CMK (cell line): Measurements from ENCODE around the gene PRKD1.

Experiments
- DNase-seq: peaks from one replicate; pipeline ENCODE4 v3.0.0-alpha.2; 2010; ENCODE audit warnings: low read depth

The PRKD1 gene

DNA sequence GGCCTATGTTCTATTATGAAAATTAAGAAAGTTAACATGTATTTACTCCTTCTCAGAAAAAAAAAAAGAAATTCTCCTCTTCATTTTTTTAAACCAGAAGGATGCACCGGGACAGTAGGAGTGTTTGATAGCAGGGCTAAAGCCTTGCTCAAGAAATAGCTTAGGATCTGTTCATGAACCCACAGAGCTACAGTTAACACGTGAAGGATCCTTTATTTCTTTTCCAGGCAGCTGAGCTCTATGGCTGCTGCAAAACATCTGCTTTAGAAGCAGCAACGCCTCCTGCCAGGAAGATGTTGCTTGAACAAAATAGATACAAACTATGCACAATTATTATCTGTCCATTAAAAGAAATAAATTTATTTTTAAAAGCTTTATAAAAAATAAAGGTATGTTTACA lies 254.8 kb downstream of the PRKD1 start:
- no peak for DNase-seq

DNA sequence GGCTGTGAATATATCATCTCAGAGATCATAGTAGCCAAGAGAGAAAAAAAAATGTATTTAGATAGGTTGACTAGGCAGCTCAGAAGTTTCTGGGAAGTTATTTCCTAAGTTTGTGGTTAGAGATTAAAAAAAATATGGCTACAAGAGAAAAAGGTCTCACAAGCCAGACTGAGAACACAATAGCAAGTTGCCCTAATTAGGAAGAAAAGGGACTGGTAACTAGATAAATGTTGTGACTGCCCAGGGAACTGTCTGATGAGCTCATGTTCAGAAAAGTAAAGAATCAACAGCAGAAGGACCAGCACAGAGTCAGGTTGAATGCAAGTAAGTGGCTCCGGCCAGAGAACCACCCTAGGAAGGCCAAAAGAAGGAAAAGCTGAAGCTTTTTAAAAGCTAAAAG lies 256.6 kb downstream of the PRKD1 start:
- DNase-seq = no peak

DNA sequence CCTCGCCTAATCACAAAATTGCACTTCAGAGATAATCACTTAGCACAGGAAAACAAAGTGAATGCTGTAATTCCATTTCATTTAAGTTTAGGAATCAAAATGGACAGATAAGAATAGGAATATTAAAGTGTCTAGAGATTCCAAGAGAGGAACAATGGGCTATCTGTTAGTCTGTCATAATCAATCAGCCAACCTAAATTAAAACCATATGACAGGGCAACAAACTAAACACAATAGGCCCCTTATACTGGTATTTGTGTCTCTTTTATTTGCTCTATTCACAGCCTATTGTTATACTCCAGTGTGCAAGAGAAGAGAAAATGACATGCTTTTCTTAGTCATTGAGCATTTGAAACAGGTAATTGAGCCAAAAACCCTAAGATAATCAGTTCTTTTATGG lies 259.4 kb downstream of the PRKD1 start:
- no peak for DNase-seq

DNA sequence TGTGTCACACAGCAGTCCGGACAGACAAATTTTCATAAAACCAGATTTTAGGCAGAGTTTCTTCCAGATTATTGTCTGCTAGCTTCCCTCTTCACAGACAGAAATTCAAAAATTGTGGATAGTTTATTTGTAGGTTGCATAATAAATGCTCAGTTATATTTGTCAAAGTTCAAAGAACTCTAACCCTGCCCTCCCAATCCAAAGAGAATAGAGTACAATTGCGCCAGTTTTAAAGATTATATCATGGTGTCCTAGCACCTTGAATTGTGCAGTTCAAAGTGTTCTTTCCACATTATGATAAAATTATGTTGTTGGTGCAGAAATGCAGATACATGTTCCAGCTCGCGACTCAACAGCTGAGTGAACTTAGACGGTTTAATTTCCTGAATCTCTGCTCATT lies 263.1 kb downstream of the PRKD1 start:
- DNase-seq = no peak

DNA sequence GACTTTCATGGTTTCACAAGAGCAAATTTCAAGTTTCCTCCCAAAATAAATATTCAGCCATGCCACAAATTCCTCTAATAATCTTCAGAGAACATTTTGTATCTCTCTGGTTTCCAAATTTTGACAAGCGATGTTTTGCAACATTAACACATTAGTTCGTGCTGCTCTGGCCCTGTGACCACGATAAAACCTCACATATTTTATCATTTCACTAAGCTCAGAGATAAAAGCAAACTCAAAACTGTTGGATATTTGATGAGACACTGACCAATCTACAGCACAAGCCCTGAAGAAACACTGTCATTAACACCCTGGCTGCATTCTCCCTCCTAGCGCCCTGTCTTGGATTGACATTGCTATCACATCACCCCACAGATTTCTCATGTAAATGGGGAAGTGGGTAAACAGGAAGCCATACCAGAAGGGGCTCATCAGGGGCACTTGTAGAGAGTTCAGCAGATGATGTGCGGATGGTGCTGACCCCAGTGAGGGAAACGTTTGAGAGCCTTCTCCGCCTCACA lies 264.3 kb downstream of the PRKD1 start:
- DNase-seq = no peak

DNA sequence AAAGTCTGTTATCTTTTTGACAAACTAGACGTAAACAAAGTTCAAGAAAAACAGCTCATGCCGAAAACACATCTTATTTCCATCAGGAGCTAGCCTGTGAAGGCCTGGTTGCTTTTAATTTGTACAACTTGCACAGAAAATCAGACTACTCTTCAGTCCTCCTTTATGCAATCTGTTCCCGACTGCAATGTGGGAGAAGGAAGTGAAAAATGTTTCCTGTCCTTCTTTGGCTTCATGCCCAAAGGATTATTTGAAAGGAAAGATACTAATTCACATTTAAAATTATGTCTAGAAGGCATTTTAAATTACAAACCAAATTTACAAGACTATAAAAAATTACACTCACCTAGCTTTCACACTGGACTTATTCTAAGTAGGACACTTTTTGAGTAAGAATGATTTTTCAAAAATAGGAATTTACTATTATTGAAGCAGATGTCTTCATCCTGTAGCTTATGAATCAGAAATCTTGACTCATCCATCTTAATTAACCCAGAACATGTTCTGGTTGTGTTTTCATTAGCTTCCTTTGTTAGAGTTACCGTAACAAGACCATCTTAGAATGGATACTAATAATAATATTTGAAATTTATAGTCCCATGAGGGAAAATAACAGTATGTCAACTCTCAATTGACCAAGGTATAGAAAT lies 272.6 kb downstream of the PRKD1 start:
- no peak for DNase-seq

DNA sequence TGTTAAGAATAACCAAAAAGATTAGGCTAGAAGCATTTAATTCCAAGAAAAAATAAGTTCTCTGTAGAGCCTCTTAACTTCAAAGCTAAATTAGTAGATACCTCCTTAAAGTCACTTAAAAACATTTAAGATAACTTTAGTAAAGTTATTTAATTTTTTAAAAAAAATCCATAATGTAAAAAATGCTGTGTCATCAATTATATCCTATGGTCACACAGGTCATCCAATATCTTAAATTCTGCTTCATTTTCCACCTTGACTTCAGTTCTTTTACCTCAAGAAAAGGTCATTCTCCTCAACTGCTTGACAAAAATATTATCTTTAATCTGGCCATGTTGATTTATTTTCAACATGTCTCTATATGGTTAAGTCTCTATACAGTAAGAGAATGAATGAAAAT lies 274.3 kb downstream of the PRKD1 start:
- no peak for DNase-seq

DNA sequence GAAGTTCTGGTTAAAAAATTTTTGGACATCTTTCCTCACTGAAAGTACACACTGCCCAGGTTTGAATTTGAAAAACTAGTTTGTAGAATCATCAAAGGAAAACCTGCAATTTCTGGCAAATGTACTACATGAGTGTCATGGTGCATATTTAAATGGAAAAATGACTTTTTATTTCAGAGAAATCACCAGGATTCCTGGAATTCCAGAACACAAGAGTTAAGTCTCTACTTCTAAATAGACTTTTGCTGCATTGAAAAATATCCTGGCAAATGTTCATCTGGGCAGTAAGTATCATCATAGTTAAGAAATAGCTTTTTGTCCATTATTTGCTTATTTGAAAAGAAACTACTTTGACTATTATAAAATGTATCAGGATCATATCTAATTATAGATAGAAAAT lies 275.1 kb downstream of the PRKD1 start:
- DNase-seq = no peak

DNA sequence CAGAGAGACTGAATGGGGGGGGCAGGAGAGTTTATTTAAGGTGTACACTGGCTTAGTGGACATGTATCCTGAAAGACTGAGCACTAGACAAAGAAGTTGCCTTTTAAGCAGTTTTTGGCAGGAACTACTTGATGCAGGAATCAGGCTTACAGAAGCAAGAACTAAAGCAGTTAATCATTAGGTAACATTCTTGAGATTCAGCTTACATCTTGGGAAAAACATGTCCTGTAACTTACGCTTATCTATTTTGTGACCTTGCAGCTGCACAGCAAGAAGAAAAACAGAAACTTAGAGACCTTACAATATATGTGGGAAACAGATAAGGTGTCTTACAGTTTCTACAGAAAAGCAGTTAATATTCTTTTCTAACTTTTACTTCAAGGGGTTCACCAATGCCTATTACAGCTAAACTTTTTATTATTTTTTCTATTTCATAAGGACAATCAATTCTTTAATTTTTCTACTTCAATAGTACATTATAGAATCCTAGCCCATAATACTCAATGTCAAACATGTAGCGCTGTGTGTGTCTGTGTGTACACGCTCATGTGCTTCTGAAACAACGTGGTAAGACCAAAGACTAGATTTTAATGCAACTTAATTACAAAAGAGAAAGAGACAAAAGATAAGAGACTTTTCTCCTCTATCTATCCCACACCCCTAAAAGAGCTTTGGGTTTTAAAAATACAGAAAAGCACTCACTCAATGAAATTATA lies 276.9 kb downstream of the PRKD1 start:
- DNase-seq = peak; percentile 52

DNA sequence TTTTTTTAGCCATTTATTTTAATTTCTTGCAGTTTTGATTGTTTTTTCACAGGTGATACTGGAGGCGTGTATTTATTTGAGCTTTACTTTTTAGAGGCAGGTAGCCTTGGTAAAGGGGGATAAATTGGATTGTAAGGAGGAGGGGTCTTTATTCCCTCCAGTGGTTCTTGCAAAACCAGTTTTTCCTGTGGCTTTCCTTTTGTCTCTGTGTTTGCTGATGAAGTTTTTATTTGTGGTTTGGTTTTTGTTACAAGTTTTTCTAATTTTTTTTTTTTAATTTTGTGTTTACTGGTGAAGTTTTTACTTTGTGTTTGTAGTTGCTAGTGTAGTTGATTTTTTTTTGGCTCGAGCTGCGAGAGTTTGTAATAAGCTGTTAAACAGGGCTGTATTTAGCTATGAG lies 278.5 kb downstream of the PRKD1 start:
- DNase-seq = no peak

DNA sequence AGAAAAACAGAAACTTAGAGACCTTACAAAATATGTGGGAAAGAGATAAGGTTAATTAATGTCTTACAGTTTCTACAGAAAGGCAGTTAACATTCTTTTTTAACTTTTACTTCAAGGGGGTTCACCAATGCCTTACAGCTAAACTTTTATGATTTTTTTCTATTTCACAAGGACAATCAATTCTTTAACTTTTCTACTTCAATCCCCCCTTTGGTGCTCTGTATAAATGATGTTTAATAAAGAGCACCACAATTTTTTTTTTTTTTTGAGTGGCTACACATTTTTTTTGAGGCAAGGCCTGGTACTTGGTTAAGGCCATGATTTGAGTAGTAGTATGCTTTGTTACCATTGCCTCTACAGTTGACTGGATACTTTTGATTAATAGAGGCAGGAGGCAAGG lies 279.6 kb downstream of the PRKD1 start:
- no peak for DNase-seq

DNA sequence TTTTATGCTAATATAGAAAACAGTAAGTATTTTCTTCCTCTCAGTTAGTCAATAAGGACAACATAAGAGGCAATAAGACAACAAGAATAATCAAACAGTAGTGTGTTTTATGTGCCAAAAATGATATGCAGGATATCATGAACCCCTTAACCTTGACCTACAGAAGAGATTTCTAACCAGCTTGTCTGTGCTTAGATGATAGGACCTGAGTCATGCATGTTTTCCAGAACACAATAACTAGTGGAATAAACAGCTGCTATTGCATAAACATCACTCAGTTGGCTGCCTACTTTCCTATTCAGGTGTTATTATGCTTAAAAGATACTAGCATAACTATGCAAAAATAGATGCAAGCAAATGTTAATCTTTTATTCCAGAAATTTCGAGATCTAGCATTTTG lies 282.5 kb downstream of the PRKD1 start:
- no peak for DNase-seq

DNA sequence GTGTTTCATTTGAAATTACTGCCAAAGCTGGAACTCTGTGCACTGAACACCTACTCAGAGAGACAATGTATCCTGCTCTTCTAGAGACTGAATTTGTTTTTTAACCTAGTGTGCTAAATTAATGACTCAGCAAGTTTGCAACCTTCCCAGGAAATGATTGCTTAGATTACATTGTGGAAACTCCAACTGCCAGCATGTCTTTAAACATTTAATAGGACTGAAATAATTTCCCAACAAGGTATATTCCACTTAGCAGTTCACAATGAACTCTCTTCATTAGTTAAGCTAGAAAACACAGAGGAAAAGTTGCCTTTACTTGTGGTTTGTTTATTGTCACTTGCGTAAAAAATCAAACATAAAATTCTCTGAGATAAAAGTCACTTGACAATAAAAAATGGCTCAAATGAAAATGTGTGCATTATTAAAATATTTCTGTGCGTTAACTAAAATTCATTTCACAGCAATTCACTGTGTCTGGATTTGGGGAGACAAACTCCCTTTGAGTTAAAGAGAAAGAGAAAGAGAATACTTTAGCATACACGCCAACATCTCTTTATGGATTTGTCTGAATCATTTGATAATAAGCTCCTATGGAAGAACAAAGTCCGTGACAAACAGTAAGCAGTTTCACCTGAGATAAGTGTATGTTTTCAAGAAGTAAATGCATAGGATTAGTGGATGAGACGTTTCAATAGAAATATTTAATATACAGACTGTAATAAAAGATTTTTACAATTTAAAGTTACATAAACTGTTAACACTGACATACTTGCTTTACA lies 284.0 kb downstream of the PRKD1 start:
- DNase-seq = no peak

DNA sequence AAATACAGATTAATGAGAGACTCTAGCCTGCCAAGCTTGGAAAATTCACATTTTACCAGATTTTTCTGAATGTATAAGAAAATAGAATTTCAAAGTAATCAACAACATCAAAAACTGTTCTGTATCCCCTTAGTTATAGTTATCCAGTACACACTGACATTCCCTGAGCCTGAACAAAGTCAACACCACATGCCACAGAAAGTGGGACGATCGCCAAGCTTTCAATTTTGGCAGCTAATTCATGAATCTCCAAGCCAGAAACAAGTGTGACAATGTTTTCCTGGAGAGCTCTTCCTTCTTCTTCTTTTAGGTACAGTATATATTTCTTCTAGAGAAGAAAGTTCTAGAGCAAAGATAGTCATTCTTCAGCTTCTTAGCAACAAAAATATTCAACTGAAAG lies 290.2 kb downstream of the PRKD1 start:
- no peak for DNase-seq

DNA sequence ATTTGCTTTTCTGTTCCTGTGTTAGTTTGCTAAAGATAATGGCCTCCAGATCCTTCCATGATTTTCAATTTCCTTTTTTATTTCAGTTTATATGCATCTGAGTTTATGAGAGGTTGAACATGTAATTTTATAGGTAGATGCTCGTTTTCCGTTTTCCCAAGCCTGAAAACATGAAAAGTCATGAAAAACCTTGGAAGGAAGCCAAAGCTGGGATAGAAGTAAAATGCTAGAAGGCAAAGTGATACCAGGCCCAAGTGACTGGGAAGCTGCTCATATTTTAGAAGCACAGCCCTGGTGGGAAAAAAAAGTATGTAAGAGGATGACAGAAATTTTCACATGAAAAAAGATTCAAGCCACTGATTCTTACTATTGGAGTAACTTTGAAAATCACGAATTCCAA lies 290.8 kb downstream of the PRKD1 start:
- no peak for DNase-seq

DNA sequence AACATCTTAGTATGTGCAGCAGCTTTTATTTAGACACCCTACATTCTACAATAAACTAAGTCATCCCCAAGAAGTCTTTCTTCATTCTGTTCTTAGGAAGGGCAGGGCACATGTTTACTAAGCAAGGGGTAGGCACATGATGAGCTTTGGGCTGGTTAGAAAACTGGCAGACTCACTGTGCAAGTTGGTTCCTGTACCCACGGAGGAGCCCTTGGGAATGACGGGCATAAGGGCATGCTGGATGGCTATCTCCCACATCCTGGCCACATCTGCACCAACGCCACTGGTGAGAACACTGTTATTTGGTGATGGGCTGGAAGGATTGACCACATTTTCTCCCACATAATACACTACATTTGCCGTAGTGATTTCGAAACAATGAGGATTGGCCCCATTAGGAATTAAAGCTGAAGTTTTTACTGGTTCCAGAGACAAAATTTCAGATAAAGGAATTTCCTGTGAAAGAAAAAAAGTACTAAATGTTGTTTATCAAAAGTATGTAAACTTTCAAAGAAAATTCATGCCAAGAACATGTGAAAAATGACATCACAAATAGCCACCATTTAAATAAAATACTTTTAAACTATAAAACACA lies 297.0 kb downstream of the PRKD1 start:
- DNase-seq = no peak

DNA sequence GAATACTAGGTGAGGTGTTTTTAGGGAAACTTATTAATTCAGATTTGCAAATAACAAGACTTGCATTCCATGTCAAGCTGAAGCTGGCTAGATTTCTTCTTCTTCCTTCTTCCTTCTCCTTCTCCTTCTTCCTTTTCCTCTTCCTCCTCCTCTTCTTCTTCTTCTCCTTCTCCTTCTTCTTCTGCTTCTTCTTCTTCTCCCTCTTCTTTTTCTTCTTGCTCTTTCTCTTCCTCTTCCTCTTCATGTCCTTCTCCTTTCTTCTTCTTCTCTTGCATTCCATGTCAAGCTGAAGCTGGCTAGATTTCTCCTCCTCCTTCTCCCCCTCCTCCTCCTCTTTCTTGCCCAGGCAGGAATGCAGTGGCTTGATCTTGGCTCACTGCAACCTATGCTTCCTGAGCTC lies 297.8 kb downstream of the PRKD1 start:
- no peak for DNase-seq

DNA sequence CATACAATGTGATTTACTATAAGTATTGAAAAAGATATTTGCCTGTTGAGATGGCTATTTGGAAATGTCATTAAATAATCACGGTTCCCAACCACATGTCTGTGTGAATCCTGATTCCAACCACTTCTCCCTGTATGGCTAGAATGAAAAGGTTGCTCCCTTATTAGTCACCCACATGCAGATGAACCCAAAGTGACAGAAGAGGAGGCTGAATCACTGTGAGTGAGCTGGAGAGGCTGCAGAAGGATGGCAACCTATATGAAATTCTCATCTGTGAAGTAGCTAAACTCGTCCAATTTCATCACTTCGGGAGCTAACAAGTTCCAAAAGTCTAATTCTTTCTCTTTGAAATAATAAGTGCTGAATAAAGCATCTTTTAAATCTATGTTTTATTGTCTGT lies 300.5 kb downstream of the PRKD1 start:
- DNase-seq = no peak

DNA sequence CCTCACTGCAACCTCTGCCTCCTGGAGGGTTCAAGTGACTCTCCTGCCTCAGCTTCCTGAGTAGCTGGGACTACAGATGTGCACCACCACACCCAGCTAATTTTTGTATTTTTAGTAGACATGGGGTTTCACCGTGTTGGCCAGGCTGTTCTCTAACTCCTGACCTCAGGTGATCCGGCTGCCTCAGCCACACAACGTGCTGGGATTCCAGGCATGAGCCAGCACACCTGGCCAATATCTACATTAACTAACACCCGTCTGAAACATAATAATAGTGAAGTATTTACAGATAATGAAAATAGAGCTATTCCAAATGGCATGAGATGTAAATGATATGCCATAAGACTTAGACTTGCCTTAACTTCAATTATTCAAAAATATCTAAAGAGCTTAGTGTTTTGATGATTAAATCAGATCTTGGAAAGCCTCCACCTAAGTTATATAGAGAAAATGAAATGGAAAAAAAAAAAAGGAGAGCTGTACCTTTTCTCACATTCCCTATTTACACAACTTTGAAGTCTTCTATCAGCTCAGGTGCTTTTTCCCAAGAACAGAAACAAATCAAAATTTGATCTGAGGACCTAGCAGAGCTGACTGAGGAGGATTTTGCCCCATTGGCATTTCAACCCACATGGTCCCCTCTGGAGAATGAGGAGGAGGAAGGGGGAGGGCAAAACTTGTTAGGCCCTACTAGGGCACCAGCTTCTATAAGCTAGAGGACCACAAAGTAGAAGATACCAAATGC lies 309.2 kb downstream of the PRKD1 start:
- no peak for DNase-seq

DNA sequence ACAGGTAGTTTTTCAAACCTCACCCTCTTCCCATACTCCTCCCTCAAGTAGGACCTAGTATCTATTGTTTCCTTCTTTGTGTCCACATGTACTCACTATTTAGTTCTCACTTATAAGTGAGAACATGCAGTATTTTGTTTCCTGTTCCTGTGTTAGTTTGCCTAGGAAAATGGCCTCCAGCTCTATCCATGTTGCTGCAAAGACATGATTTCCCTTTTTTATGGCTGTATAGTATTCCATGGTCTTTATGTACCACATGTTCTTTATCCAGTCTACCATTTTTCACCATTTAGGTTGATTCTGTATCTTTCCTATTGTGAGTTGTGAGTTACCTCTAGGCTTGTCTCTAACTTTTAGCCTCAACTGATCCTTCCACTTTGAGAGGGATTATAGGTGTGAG lies 310.7 kb downstream of the PRKD1 start:
- no peak for DNase-seq

DNA sequence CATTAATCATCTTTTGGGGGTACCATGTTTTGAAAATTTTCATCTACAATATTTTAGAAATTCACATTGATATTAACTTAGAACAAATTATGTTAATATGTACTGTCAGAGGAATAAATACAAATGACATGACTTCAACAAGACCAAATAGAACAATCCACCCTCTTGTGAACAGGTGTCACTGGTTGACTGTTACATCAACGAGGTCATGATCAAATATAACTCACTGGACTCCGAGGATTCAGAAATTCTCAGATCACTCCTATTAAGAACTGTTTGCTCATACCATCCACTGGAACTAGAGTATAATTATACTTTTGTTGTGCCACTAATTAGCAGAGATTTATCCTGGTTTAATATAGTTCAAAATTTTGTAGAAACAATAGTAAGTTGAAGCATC lies 318.8 kb downstream of the PRKD1 start:
- DNase-seq = no peak

DNA sequence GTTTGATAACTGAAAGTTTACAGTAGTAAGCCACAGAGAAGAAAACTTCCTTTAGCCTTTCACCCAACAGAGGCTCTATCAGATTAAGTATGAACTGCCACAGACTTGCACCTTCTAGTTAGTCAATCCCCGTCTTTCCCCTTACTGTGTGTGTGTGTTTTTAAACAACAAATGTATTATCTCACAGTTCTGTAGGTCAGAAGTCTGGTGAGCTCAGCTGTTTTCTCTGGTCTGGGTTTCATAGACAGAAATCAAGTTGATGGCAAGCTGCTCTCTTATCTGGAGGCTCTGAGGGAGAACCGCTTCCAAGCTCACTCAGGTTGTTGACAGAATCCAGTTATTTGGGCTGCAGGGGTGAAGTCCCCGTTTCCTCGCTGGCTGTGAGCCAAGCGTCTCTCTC lies 320.5 kb downstream of the PRKD1 start:
- no peak for DNase-seq
